GM12878 (cell line): ENCODE results near the gene PLXND1. TPM values are rescaled to one million over a fixed set of nuclear protein-coding genes. Genes with fewer than 3 reads are reported as not detected.

Source experiments
- ATAC-seq: fragments of 200-7000 bp; cut with Tn5 transposase; 3 replicates; pipeline ENCODE4 v1.9.1; 2020; ENCODE audit warnings: mild to moderate bottlenecking, moderate library complexity
- BruUV-seq: library from RNA; stranded (reverse); fragments of 400-500 nt; replicated peaks from 2 replicates; lab custom pipeline; 2021; lab: Mats Ljungman, UMichigan
- CTCF ChIA-PET: fragments of 300-600 bp; sonication (Branson Sonifier 250); formaldehyde crosslinking; extraction: SDS; loops from one replicate; lab custom pipeline; 2021; ENCODE audit warnings: inconsistent platforms; lab: Yijun Ruan, JAX
- POLR2A ChIA-PET: fragments of 350-600 bp; formaldehyde crosslinking; extraction: SDS; loops from one replicate; lab custom pipeline; 2021; ENCODE audit warnings: inconsistent platforms; lab: Charles Lee
- RAD21 ChIA-PET: fragments of 300-600 bp; sonication (Branson Sonifier 250); formaldehyde crosslinking; loops from one replicate; lab custom pipeline; 2023; ENCODE audit warnings: antibody characterized with exemption; ENCODE audit not compliant: unreplicated experiment; lab: Charles Lee
- SMC1A ChIA-PET: fragments of 300-600 bp; sonication (Branson Sonifier 250); formaldehyde crosslinking; loops from one replicate; lab custom pipeline; 2023; ENCODE audit not compliant: unreplicated experiment, uncharacterized antibody; lab: Charles Lee
- DNase-seq: peaks from one replicate; pipeline ENCODE4 v3.0.0-alpha.2; 2011; ENCODE audit warnings: low read depth, low spot score
- FAIRE-seq: peaks from 3 replicates; lab custom pipeline; 2011; peaks lifted over from hg19 to GRCh38; lab: Jason Lieb, UNC
- H2AFZ ChIP-seq: 2 replicates; pipeline ENCODE4 v1.6.0; 2011; ENCODE audit warnings: low read depth, low read length, control low read depth; ENCODE audit not compliant: control insufficient read depth
- H3K27ac ChIP-seq: 2 replicates; pipeline ENCODE4 v1.5.1; 2011; ENCODE audit warnings: control low read depth; ENCODE audit not compliant: control insufficient read depth, insufficient read depth
- H3K27me3 ChIP-seq, 2 experiments: replicated peaks in 1 of 2; 2 replicates each; pipeline versions ENCODE4 v1.6.0 to v1.6.1; 2011; ENCODE audit warnings: low read length in 1 of 2; ENCODE audit not compliant: control insufficient read depth in 2 of 2, insufficient read depth in 2 of 2
- H3K36me3 ChIP-seq, 2 experiments: 2 replicates each; pipeline ENCODE4 v1.5.1; 2011; ENCODE audit warnings: low read length in 1 of 2; ENCODE audit not compliant: control insufficient read depth in 2 of 2, insufficient read depth in 2 of 2
- H3K4me1 ChIP-seq: 2 replicates; pipeline ENCODE4 v1.6.1; 2011; ENCODE audit warnings: mild to moderate bottlenecking, low read length, moderate library complexity, mixed read lengths; ENCODE audit not compliant: control insufficient read depth, insufficient read depth
- H3K4me2 ChIP-seq: 2 replicates; pipeline ENCODE4 v1.6.0; 2011; ENCODE audit warnings: control low read depth; ENCODE audit not compliant: control insufficient read depth, insufficient read depth
- H3K4me3 ChIP-seq: fragments of 200-600 bp; sonication (generic); 2 replicates; pipeline ENCODE4 v1.5.1; 2016
- H3K79me2 ChIP-seq: 2 replicates; pipeline ENCODE4 v1.6.0; 2011; ENCODE audit warnings: low read length; ENCODE audit not compliant: control insufficient read depth, insufficient read depth
- H3K9ac ChIP-seq: 2 replicates; pipeline ENCODE4 v1.8.0; 2011; ENCODE audit warnings: low read length, control low read depth, mixed read lengths; ENCODE audit not compliant: control insufficient read depth, insufficient read depth
- H3K9me3 ChIP-seq: replicated peaks from 3 replicates; pipeline ENCODE4 v1.5.1; 2011; ENCODE audit warnings: mild to moderate bottlenecking, low read length; ENCODE audit not compliant: control insufficient read depth, insufficient read depth
- H4K20me1 ChIP-seq: 2 replicates; pipeline ENCODE4 v1.6.0; 2011; ENCODE audit not compliant: control insufficient read depth, insufficient read depth
- PKNOX1 ChIP-seq: fragments of 450-650 bp; IDR thresholded peaks from 2 replicates; pipeline ENCODE4 v1.6.1; 2016; ENCODE audit warnings: mild to moderate bottlenecking
- POLR2AphosphoS5 ChIP-seq: IDR thresholded peaks from 2 replicates; pipeline ENCODE4 v1.6.1; 2011; ENCODE audit warnings: mild to moderate bottlenecking, low read length, inconsistent platforms
- SMC3 ChIP-seq: IDR thresholded peaks from 2 replicates; pipeline ENCODE4 v1.6.1; 2011; ENCODE audit warnings: low read length, improper control_type of control experiment, borderline replicate concordance
- SPI1 ChIP-seq: IDR thresholded peaks from 2 replicates; pipeline ENCODE4 v1.6.1; 2011; ENCODE audit warnings: low read depth, mild to moderate bottlenecking, low read length, moderate library complexity, borderline replicate concordance; ENCODE audit not compliant: insufficient read depth
- ZNF687 ChIP-seq: fragments of 450-650 bp; IDR thresholded peaks from 2 replicates; pipeline ENCODE4 v1.6.1; 2017; ENCODE audit warnings: mild to moderate bottlenecking, moderate library complexity
- WGBS: methylation state at CpG from one replicate; pipeline ENCODE4 v1.1.6; 2016; ENCODE audit warnings: low lambda C conversion rate; ENCODE audit not compliant: insufficient replicate concordance, insufficient coverage; ENCODE audit errors: missing lambda C conversion rate; 5-methylcytosine and 5-hydroxymethylcytosine counted together
- in situ Hi-C: fragments of 300-500 bp; cut with MboI; formaldehyde crosslinking; loops from 9 replicates; pipeline ENCODE4 v1.14.3; 2018; ENCODE audit warnings: mixed read lengths
- intact Hi-C: fragments of 100-400 bp; cut with micrococcal nuclease; formaldehyde crosslinking; loops from one replicate; pipeline ENCODE4 v1.14.2; 2022; ENCODE audit not compliant: unreplicated experiment
- polyA plus RNA-seq, 11 experiments: library from polyadenylated mRNA; depleted of rRNA in 4 of 11; unstranded in 6 of 11; stranded (reverse) in 5 of 11; fragments of >200 nt; fragmentation: Nextera tagmentation in 4 of 11; fragmentation: Illumina TruSeq in 1 of 11; extraction: Ambion mirVana in 4 of 11; extraction: Trizol in 1 of 11; gene quantifications; 1 replicate in 1 of 11; 2 replicates in 10 of 11; pipeline versions ENCODE4 v1.2.1 to v1.2.3, GENCODE V29; 2011 to 2016; ENCODE audit warnings: inconsistent platforms in 2 of 11, missing spikeins in 2 of 11, low read depth in 1 of 11
- total RNA-seq, 4 experiments: library from RNA; depleted of rRNA in 3 of 4; stranded (reverse); fragments of >200 nt in 3 of 4; fragmentation: Illumina TruSeq in 1 of 4; extraction: Trizol in 1 of 4; gene quantifications; 2 replicates each; pipeline versions ENCODE4 v1.2.1 to v1.2.3, GENCODE V29; 2013 to 2021

Gene PLXND1
- total and polyA plus RNA-seq, 10 of the 15 experiments (the other 5 are each of a cell fraction or from before 2014, with no cell fraction given) = 0.01 to 2.3 (median 0.72) TPM; not detected in 7

GRCh38 chr3:129619726-129620162 lies 13.3 kb upstream of the PLXND1 start:
- intact Hi-C loops = loop anchor here (10.0 kb wide), 1 partner anchor 235 kb away; no protein-coding TSS in a partner anchor
- H4K20me1 ChIP-seq = no peaks in the 10 kb centered on the region
- ChIA-PET SMC1A (no interaction called here), CTCF (no interaction called here), POLR2A (interaction anchor here (0.6 kb wide), 1 partner anchor 154 kb away, joined by 8 read pairs; no protein-coding TSS in a partner anchor), RAD21 (no interaction called here)
- H3K27me3 ChIP-seq = no peaks in the 10 kb centered on the region; a peak in 2 of 4 replicates
- ATAC-seq (peak; percentile 26; the same call in 2 of the 3 replicates), FAIRE-seq (no peak), DNase-seq (no peak)
- no peaks in the 10 kb centered on the region for H3K9me3 ChIP-seq
- in situ Hi-C loops = no loop called here
- H3K4me1 ChIP-seq = peaks cover 14% of the 10 kb centered on the region
- H3K79me2 ChIP-seq = no peaks in the 10 kb centered on the region
- H3K9ac ChIP-seq = no peak overlapping the region
- no peak overlapping the region for H3K27ac ChIP-seq
- no peak overlapping the region for H3K4me2 ChIP-seq
- H2AFZ ChIP-seq = no peak overlapping the region
- H3K4me3 ChIP-seq = no peak overlapping the region
- no TSS peak for BruUV-seq
- no peaks in the 10 kb centered on the region for H3K36me3 ChIP-seq
- no peak for TF ChIP-seq POLR2AphosphoS5
- peak; percentile 55; the same call in 1 of the 2 replicates for TF ChIP-seq SPI1
- WGBS = 29% methylated on average over 6 of the region's 6 CpGs

GRCh38 chr3:129618901-129619671 lies 12.6 kb upstream of the PLXND1 start:
- in situ Hi-C loops (no loop called here), intact Hi-C loops (no loop called here)
- ChIA-PET POLR2A (interaction anchor here (0.6 kb wide), 1 partner anchor 503 kb away, joined by 3 read pairs; no protein-coding TSS in a partner anchor), SMC1A (interaction anchor here (0.8 kb wide), 1 partner anchor 132 kb away, joined by 3 read pairs; no protein-coding TSS in a partner anchor), RAD21 (no interaction called here), CTCF (no interaction called here)
- Histone ChIP-seq H3K27me3 (no peaks in the 10 kb centered on the region; a peak in 2 of 4 replicates), H2AFZ (peak overlapping the region; percentile 10; the same call in 1 of the 2 replicates), H3K4me2 (peak overlapping the region; percentile 3; the same call in 1 of the 2 replicates), H3K36me3 (no peaks in the 10 kb centered on the region), H4K20me1 (no peaks in the 10 kb centered on the region), H3K9me3 (no peaks in the 10 kb centered on the region), H3K79me2 (no peaks in the 10 kb centered on the region), H3K27ac (no peak overlapping the region), H3K4me1 (peaks cover 14% of the 10 kb centered on the region), H3K9ac (no peak overlapping the region), H3K4me3 (no peak overlapping the region)
- DNase-seq = no peak
- 34% methylated on average over 23 of the region's 23 CpGs for WGBS
- no peak for ATAC-seq
- no TSS peak for BruUV-seq
- TF ChIP-seq SMC3 (no peak), PKNOX1 (no peak), ZNF687 (no peak)
- no peak for FAIRE-seq
